CD4-positive, CD25-positive, alpha-beta regulatory T cell (primary cell): ENCODE measurements around the gene IGFBP2. TPM values are rescaled to one million over a fixed set of nuclear protein-coding genes. Genes with fewer than 3 reads are reported as not detected.

Experiments used
- ATAC-seq, 2 donors: fragments of 150-1000 bp; cut with Tn5 transposase; one replicate each; pipeline ENCODE4 v1.10.0; 2021; ENCODE audit warnings: low read depth in 2 of 2, moderate number of reproducible peaks in 2 of 2, moderate library complexity in 1 of 2
- DNase-seq, 3 donors: peaks; one replicate each; pipeline versions ENCODE4 v3.0.0 to v3.0.0-alpha.2; 2012 to 2022; ENCODE audit warnings: mixed read lengths in 1 of 3
- H3K27ac ChIP-seq: one replicate; pipeline ENCODE4 v1.7.0; 2013; ENCODE audit warnings: mild to moderate bottlenecking, low read length; ENCODE audit not compliant: insufficient read depth, poor library complexity, severe bottlenecking
- H3K27me3 ChIP-seq: one replicate; pipeline ENCODE4 v1.7.0; 2013; ENCODE audit warnings: low read length; ENCODE audit not compliant: control insufficient read depth, insufficient read depth
- H3K36me3 ChIP-seq: one replicate; pipeline ENCODE4 v1.7.0; 2013; ENCODE audit warnings: mild to moderate bottlenecking, low read length, moderate library complexity; ENCODE audit not compliant: control insufficient read depth, insufficient read depth
- H3K4me1 ChIP-seq: 2 replicates; pipeline ENCODE4 v1.7.0; 2013; ENCODE audit warnings: mild to moderate bottlenecking, low read length; ENCODE audit not compliant: insufficient read depth, control insufficient read depth, poor library complexity, severe bottlenecking
- H3K4me3 ChIP-seq: one replicate; pipeline ENCODE4 v1.7.0; 2013; ENCODE audit warnings: low read depth, mild to moderate bottlenecking, low read length, moderate library complexity
- H3K9me3 ChIP-seq, 2 experiments: 1 replicate in 1 of 2; 2 replicates in 1 of 2; pipeline ENCODE4 v1.7.0; 2013; ENCODE audit warnings: low read length in 2 of 2, mild to moderate bottlenecking in 1 of 2, moderate library complexity in 1 of 2; ENCODE audit not compliant: control insufficient read depth in 2 of 2
- H3K27ac Mint-ChIP-seq, 3 donors: one replicate each; pipeline ENCODE4 v1.8.0; 2020 to 2022; ENCODE audit warnings: mild to moderate bottlenecking in 3 of 3, mixed read lengths in 3 of 3, moderate library complexity in 2 of 3
- H3K27me3 Mint-ChIP-seq: one replicate; pipeline ENCODE4 v1.8.0; 2022; ENCODE audit warnings: mild to moderate bottlenecking, mixed read lengths
- H3K36me3 Mint-ChIP-seq: one replicate; pipeline ENCODE4 v1.8.0; 2020; ENCODE audit warnings: mixed read lengths
- H3K4me1 Mint-ChIP-seq, 4 donors: one replicate each; pipeline ENCODE4 v1.8.0; 2020 to 2022; ENCODE audit warnings: mixed read lengths in 4 of 4, mild to moderate bottlenecking in 1 of 4
- H3K4me3 Mint-ChIP-seq, 4 donors: one replicate each; pipeline ENCODE4 v1.8.0; 2020 to 2022; ENCODE audit warnings: mild to moderate bottlenecking in 4 of 4, mixed read lengths in 4 of 4, moderate library complexity in 3 of 4
- H3K9me3 Mint-ChIP-seq, 7 donors: one replicate each; pipeline ENCODE4 v1.8.0; 2020 to 2022; ENCODE audit warnings: mixed read lengths in 7 of 7, mild to moderate bottlenecking in 3 of 7, moderate library complexity in 2 of 7
- polyA plus RNA-seq, 4 donors: library from polyadenylated mRNA; unstranded; fragments of 300-500 nt; fragmentation: Illumina TruSeq; gene quantifications; one replicate each; pipeline ENCODE4 v1.2.3, GENCODE V29; 2021
- total RNA-seq: library from RNA; stranded (reverse); gene quantifications from one replicate; pipeline ENCODE4 v1.2.3, GENCODE V29; 2022

IGFBP2 gene
- total and polyA plus RNA-seq, 5 donors from 2014 or later, result not detected

GRCh38 chr2:216685327-216685875, 52.2 kb downstream of the IGFBP2 start:
- Histone ChIP-seq H3K27me3 (peaks cover 17% of the 10 kb centered on the region), H3K9me3 (no peaks in the 10 kb centered on the region), H3K4me1 (no peaks in the 10 kb centered on the region), H3K36me3 (no peaks in the 10 kb centered on the region), H3K4me3 (no peak overlapping the region), H3K27ac (no peak overlapping the region)
- Mint-ChIP-seq H3K27me3 (peaks cover 43% of the 10 kb centered on the region), H3K4me3 (no peak overlapping the region), H3K27ac (no peak overlapping the region), H3K36me3 (no peaks in the 10 kb centered on the region), H3K9me3 (peaks cover 0 to 2% (median 0%) of the 10 kb centered on the region in 7 donors), H3K4me1 (peaks cover 0 to 6% (median under 1%) of the 10 kb centered on the region in 4 donors)
- DNase-seq, result no peak
- ATAC-seq, result no peak

GRCh38 chr2:216687111-216687510, 53.9 kb downstream of the IGFBP2 start:
- H3K4me1 ChIP-seq, result peaks cover 3% of the 10 kb centered on the region
- no peak overlapping the region for H3K4me3 Mint-ChIP-seq
- DNase-seq (no peak), ATAC-seq (no peak)
- no peaks in the 10 kb centered on the region for H3K36me3 Mint-ChIP-seq
- H3K4me1 Mint-ChIP-seq, result peaks cover 0 to 9% (median 8%) of the 10 kb centered on the region in 4 donors
- no peak overlapping the region for H3K4me3 ChIP-seq
- no peaks in the 10 kb centered on the region for H3K9me3 ChIP-seq
- peaks cover 21% of the 10 kb centered on the region for H3K27me3 ChIP-seq
- no peak overlapping the region for H3K27ac Mint-ChIP-seq
- peaks cover 55% of the 10 kb centered on the region for H3K27me3 Mint-ChIP-seq
- H3K27ac ChIP-seq, result no peak overlapping the region
- no peaks in the 10 kb centered on the region for H3K36me3 ChIP-seq
- H3K9me3 Mint-ChIP-seq, result peaks cover 0 to 2% (median 0%) of the 10 kb centered on the region in 7 donors

GRCh38 chr2:216687646-216688045, 54.4 kb downstream of the IGFBP2 start:
- Mint-ChIP-seq H3K27ac (no peak overlapping the region), H3K9me3 (peaks cover 0 to 3% (median 0%) of the 10 kb centered on the region in 7 donors), H3K27me3 (peaks cover 55% of the 10 kb centered on the region), H3K36me3 (no peaks in the 10 kb centered on the region), H3K4me3 (no peak overlapping the region), H3K4me1 (peaks cover 1 to 11% (median 7%) of the 10 kb centered on the region in 4 donors)
- DNase-seq (peak in 1 of 3 donors; percentile 13), ATAC-seq (no peak)
- no peak overlapping the region for H3K4me3 ChIP-seq
- H3K27ac ChIP-seq, result no peak overlapping the region
- H3K36me3 ChIP-seq, result no peaks in the 10 kb centered on the region
- H3K27me3 ChIP-seq, result peaks cover 23% of the 10 kb centered on the region
- no peaks in the 10 kb centered on the region for H3K9me3 ChIP-seq
- peaks cover 7% of the 10 kb centered on the region for H3K4me1 ChIP-seq

- peaks cover 0 to 4% (median 0%) of the 10 kb centered on the region in 7 donors for H3K9me3 Mint-ChIP-seq
- Histone ChIP-seq H3K27me3 (peaks cover 27% of the 10 kb centered on the region), H3K36me3 (no peaks in the 10 kb centered on the region), H3K27ac (no peak overlapping the region), H3K4me3 (no peak overlapping the region), H3K4me1 (peaks cover 17% of the 10 kb centered on the region), H3K9me3 (no peaks in the 10 kb centered on the region)
- no peak for DNase-seq
- peaks cover 64% of the 10 kb centered on the region for H3K27me3 Mint-ChIP-seq
- ATAC-seq, result peak in 1 of 2 donors; percentile 13
- no peak overlapping the region for H3K27ac Mint-ChIP-seq
- H3K4me3 Mint-ChIP-seq, result no peak overlapping the region
- peaks cover 4 to 20% (median 10%) of the 10 kb centered on the region in 4 donors for H3K4me1 Mint-ChIP-seq
- no peaks in the 10 kb centered on the region for H3K36me3 Mint-ChIP-seq
These were observed 55.6 kb downstream of the IGFBP2 start for GRCh38 chr2:216688731-216689340.

GRCh38 chr2:216689397-216689796, 56.2 kb downstream of the IGFBP2 start:
- Mint-ChIP-seq H3K27ac (no peak overlapping the region), H3K9me3 (peaks cover 0 to 4% (median 0%) of the 10 kb centered on the region in 7 donors), H3K27me3 (peaks cover 67% of the 10 kb centered on the region), H3K36me3 (no peaks in the 10 kb centered on the region), H3K4me1 (peaks cover 4 to 25% (median 10%) of the 10 kb centered on the region in 4 donors), H3K4me3 (no peak overlapping the region)
- H3K9me3 ChIP-seq, result no peaks in the 10 kb centered on the region
- H3K27ac ChIP-seq, result no peak overlapping the region
- H3K4me1 ChIP-seq, result peaks cover 21% of the 10 kb centered on the region
- H3K36me3 ChIP-seq, result no peaks in the 10 kb centered on the region
- no peak overlapping the region for H3K4me3 ChIP-seq
- ATAC-seq (no peak), DNase-seq (no peak)
- peaks cover 27% of the 10 kb centered on the region for H3K27me3 ChIP-seq

- peaks cover 0 to 4% (median 0%) of the 10 kb centered on the region in 7 donors for H3K9me3 Mint-ChIP-seq
- no peaks in the 10 kb centered on the region for H3K36me3 Mint-ChIP-seq
- ATAC-seq (no peak), DNase-seq (no peak)
- H3K36me3 ChIP-seq, result no peaks in the 10 kb centered on the region
- H3K4me1 ChIP-seq, result peaks cover 26% of the 10 kb centered on the region
- peaks cover 70% of the 10 kb centered on the region for H3K27me3 Mint-ChIP-seq
- H3K4me3 ChIP-seq, result no peak overlapping the region
- no peak overlapping the region for H3K4me3 Mint-ChIP-seq
- peaks cover 27% of the 10 kb centered on the region for H3K27me3 ChIP-seq
- H3K27ac Mint-ChIP-seq, result no peak overlapping the region
- no peak overlapping the region for H3K27ac ChIP-seq
- peaks cover 4 to 28% (median 10%) of the 10 kb centered on the region in 4 donors for H3K4me1 Mint-ChIP-seq
- H3K9me3 ChIP-seq, result no peaks in the 10 kb centered on the region
These were observed 57.2 kb downstream of the IGFBP2 start for GRCh38 chr2:216690456-216690852.

GRCh38 chr2:216690853-216691741, 57.9 kb downstream of the IGFBP2 start:
- H3K4me1 ChIP-seq, result peaks cover 26% of the 10 kb centered on the region
- no peak for DNase-seq
- H3K36me3 ChIP-seq, result no peaks in the 10 kb centered on the region
- Mint-ChIP-seq H3K36me3 (no peaks in the 10 kb centered on the region), H3K27ac (no peak overlapping the region), H3K4me3 (peak overlapping the region in 1 of 4 donors; percentile 54), H3K4me1 (peaks cover 4 to 28% (median 10%) of the 10 kb centered on the region in 4 donors), H3K27me3 (peaks cover 70% of the 10 kb centered on the region), H3K9me3 (peaks cover 0 to 4% (median 0%) of the 10 kb centered on the region in 7 donors)
- H3K27me3 ChIP-seq, result peaks cover 32% of the 10 kb centered on the region
- no peak for ATAC-seq
- H3K9me3 ChIP-seq, result no peaks in the 10 kb centered on the region
- no peak overlapping the region for H3K4me3 ChIP-seq
- H3K27ac ChIP-seq, result no peak overlapping the region
